ENCODE measurements around the gene RANBP10. TPM values are rescaled to one million over a fixed set of nuclear protein-coding genes. Genes with fewer than 3 reads are reported as not detected.
A peak's percentile ranks its signal among the peaks of the same experiment; 100 is the strongest.

Gene RANBP10
- total RNA-seq, 1 experiment from 2014 or later: 13.4 TPM

DNA sequence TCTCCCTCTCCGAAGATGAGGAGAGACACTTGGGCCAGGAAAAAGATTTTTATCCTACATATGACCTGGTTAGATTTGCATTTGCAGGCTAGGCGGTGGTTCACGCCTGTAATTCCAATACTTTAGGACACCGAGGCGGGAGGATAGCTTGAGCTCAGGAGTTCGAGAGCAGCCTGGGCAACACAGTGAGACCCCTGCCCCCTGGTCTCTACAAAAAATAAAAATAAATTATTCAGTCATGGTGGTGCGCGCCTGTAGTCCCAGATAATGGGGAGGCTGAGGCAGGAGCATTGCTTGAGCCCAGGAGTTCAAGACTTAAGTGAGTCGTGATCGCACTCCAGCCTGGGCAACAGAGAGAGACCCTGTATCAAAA is 27.9 kb upstream of the RANBP10 start:
- H3K27ac ChIP-seq (ENCODE audit: low read length): peak overlapping the region; percentile 59; the same call in 1 of the 2 replicates
- intact Hi-C loops (cut with micrococcal nuclease; ENCODE audit: unreplicated experiment): no loop called here
- peak overlapping the region; percentile 81 to 82 for H3K4me3 ChIP-seq (ENCODE audit: low read depth in 2 of 2, low read length in 2 of 2)
- TF ChIP-seq TCF7L2 (IDR thresholded peaks at IDR 0.05; ENCODE audit: low read depth, low read length) (no peak), POLR2AphosphoS5 (IDR thresholded peaks at IDR 0.05; ENCODE audit: low read depth, low read length) (no peak), SIN3A (IDR thresholded peaks at IDR 0.05; ENCODE audit: borderline replicate concordance, insufficient read depth, low read depth, low read length) (no peak)
- TF ChIP-seq, protein P1, sequence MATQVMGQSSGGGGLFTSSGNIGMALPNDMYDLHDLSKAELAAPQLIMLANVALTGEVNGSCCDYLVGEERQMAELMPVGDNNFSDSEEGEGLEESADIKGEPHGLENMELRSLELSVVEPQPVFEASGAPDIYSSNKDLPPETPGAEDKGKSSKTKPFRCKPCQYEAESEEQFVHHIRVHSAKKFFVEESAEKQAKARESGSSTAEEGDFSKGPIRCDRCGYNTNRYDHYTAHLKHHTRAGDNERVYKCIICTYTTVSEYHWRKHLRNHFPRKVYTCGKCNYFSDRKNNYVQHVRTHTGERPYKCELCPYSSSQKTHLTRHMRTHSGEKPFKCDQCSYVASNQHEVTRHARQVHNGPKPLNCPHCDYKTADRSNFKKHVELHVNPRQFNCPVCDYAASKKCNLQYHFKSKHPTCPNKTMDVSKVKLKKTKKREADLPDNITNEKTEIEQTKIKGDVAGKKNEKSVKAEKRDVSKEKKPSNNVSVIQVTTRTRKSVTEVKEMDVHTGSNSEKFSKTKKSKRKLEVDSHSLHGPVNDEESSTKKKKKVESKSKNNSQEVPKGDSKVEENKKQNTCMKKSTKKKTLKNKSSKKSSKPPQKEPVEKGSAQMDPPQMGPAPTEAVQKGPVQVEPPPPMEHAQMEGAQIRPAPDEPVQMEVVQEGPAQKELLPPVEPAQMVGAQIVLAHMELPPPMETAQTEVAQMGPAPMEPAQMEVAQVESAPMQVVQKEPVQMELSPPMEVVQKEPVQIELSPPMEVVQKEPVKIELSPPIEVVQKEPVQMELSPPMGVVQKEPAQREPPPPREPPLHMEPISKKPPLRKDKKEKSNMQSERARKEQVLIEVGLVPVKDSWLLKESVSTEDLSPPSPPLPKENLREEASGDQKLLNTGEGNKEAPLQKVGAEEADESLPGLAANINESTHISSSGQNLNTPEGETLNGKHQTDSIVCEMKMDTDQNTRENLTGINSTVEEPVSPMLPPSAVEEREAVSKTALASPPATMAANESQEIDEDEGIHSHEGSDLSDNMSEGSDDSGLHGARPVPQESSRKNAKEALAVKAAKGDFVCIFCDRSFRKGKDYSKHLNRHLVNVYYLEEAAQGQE (IDR thresholded peaks at IDR 0.05; ENCODE audit: insufficient read depth in 1 of 2, low read depth in 2 of 2, low read length in 1 of 2): no peak
- TF ChIP-seq, protein P2, sequence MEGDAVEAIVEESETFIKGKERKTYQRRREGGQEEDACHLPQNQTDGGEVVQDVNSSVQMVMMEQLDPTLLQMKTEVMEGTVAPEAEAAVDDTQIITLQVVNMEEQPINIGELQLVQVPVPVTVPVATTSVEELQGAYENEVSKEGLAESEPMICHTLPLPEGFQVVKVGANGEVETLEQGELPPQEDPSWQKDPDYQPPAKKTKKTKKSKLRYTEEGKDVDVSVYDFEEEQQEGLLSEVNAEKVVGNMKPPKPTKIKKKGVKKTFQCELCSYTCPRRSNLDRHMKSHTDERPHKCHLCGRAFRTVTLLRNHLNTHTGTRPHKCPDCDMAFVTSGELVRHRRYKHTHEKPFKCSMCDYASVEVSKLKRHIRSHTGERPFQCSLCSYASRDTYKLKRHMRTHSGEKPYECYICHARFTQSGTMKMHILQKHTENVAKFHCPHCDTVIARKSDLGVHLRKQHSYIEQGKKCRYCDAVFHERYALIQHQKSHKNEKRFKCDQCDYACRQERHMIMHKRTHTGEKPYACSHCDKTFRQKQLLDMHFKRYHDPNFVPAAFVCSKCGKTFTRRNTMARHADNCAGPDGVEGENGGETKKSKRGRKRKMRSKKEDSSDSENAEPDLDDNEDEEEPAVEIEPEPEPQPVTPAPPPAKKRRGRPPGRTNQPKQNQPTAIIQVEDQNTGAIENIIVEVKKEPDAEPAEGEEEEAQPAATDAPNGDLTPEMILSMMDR (IDR thresholded peaks at IDR 0.05): no peak
- no peak for ATAC-seq
- H3K4me1 ChIP-seq (ENCODE audit: control insufficient read depth, insufficient read depth, low read length): peaks cover 9% of the 10 kb centered on the region; the same call in 1 of the 2 replicates
- POLR2A ChIA-PET: no interaction called here
- BruUV-seq (replicated peaks): no TSS peak
- H3K9me3 ChIP-seq (ENCODE audit: control insufficient read depth, insufficient read depth, low read depth, low read length): no peaks in the 10 kb centered on the region
- no peaks in the 10 kb centered on the region for H3K27me3 ChIP-seq (ENCODE audit: control insufficient read depth, insufficient read depth, low read length)
- peaks cover 2% of the 10 kb centered on the region; the same call in 1 of the 2 replicates for H3K36me3 ChIP-seq (ENCODE audit: control insufficient read depth, insufficient read depth, low read length)
- DNase-seq (ENCODE audit: low read depth, low spot score): no peak
- CTCF ChIA-PET: no interaction called here
- in situ Hi-C loops (cut with HindIII; ENCODE audit: low pct_unique_long_range_greater_than_20kb, low sequenced_read_pairs): no loop called here

DNA sequence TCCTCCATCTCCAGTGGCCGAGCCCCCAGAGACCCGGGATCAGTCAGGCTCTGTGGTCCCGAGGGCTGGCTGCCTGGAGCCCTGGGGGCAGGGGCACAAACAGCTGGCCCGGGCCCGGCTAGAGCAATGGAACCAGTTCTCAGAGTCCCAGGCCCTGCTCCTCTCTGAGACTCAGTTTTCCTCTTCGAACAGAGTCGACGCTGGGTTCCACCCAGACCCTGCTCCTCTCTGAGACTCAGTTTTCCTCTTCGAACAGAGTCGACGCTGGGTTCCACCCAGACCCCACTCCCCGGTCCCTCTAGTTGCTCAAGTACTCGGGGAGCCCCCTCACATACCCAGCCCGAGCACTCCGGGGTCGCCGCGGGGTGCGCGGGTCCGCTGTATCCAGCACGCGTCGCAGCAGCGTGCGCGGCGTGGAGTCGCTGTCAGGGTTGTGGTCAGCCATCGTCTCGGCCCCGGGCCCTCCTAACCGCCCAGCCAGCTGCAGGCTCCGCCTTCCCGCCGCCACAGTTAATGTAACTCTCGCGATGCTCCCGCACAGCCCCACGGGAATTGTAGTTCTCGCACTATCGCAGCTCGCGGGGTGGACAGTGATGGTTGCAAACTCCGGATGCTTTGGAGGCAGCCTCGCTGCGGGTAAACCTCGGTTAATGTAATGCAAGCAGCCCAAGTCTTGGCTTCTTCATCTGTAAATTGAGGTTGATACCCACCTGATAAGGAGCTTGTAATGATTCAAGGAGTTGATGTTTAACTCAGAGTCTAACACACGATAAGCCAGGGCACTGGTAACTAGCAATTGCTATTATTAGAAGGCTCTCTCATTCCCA is 27.3 kb upstream of the RANBP10 start:
- peak; percentile 68 for DNase-seq (ENCODE audit: low read depth, low spot score)
- BruUV-seq (replicated peaks): TSS peak; percentile 87
- peaks cover 2% of the 10 kb centered on the region; the same call in 1 of the 2 replicates for H3K36me3 ChIP-seq (ENCODE audit: control insufficient read depth, insufficient read depth, low read length)
- no peaks in the 10 kb centered on the region for H3K27me3 ChIP-seq (ENCODE audit: control insufficient read depth, insufficient read depth, low read length)
- in situ Hi-C loops (cut with HindIII; ENCODE audit: low pct_unique_long_range_greater_than_20kb, low sequenced_read_pairs): no loop called here
- CTCF ChIA-PET: interaction anchor here (1.0 kb wide), 1 partner anchor 17 kb away, joined by 5 read pairs; no protein-coding TSS in a partner anchor
- H3K4me1 ChIP-seq (ENCODE audit: control insufficient read depth, insufficient read depth, low read length): peaks cover 9% of the 10 kb centered on the region; the same call in 1 of the 2 replicates
- H3K4me3 ChIP-seq (ENCODE audit: low read depth in 2 of 2, low read length in 2 of 2): peak overlapping the region; percentile 81 to 82
- intact Hi-C loops (cut with micrococcal nuclease; ENCODE audit: unreplicated experiment): no loop called here
- peak overlapping the region; percentile 87 for H3K27ac ChIP-seq (ENCODE audit: low read length)
- peak; percentile 99 for ATAC-seq
- no peaks in the 10 kb centered on the region for H3K9me3 ChIP-seq (ENCODE audit: control insufficient read depth, insufficient read depth, low read depth, low read length)
- POLR2A ChIA-PET: no interaction called here
- TF ChIP-seq SIN3A (IDR thresholded peaks at IDR 0.05; ENCODE audit: borderline replicate concordance, insufficient read depth, low read depth, low read length) (peak; percentile 73; the same call in 1 of the 2 replicates), TCF7L2 (IDR thresholded peaks at IDR 0.05; ENCODE audit: low read depth, low read length) (no peak), POLR2AphosphoS5 (IDR thresholded peaks at IDR 0.05; ENCODE audit: low read depth, low read length) (peak; percentile 39; the same call in 1 of the 2 replicates)
